GM12892 (cell line): Measurements from ENCODE around the gene FMOD.
"Not testable (repeated sequence)": the region's sequence is repeated elsewhere in the genome, so short reads cannot be mapped to it uniquely, and the experiment has no call there.

Experiments
- POLR2A ChIP-seq: IDR thresholded peaks from 2 replicates; pipeline ENCODE4 v1.6.1; 2011; ENCODE audit warnings: low read depth, low read length, control low read depth
- POLR2AphosphoS5 ChIP-seq: IDR thresholded peaks from 2 replicates; pipeline ENCODE4 v1.6.1; 2011; ENCODE audit warnings: low read depth, low read length, control low read depth
- TAF1 ChIP-seq: IDR thresholded peaks from 2 replicates; pipeline ENCODE4 v1.6.1; 2011; ENCODE audit warnings: low read depth, mild to moderate bottlenecking, control low read depth, low read length, borderline replicate concordance

DNA sequence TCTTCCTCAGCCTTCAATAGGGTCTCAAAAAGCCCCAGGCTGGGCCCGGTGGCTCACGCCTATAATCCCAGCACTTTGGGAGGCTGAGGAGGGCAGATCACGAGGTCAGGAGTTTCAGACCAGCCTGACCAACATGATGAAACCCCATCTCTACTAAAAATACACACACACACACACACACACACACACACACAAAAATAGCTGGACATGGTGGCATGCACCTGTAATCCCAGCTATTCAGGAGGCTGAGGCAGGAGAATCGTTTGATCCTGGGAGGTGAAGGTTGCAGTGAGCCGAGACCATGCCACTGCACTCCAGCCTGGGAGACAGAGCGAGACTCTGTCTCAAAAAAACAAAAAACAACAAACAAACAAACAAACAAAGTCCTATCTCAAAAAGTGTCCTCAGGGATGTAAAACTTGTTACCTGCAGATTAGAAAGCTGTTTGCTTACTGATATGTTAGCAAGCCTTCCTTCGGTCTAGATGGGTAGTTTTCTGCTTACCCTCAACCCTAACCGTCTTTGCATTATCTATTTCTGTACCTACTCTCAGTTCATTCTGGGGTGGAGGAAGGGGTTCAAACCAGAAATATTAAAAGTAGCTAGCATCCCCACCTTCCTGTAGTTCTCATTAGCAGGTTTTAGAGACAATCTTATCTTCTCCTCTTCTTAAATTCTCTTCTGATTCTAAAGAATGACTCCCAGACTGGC lies 51.0 kb downstream of the FMOD start:
- not testable (repeated sequence) for TF ChIP-seq POLR2AphosphoS5, TAF1, POLR2A
